ENCODE measurements around the gene DDX1.

DNA sequence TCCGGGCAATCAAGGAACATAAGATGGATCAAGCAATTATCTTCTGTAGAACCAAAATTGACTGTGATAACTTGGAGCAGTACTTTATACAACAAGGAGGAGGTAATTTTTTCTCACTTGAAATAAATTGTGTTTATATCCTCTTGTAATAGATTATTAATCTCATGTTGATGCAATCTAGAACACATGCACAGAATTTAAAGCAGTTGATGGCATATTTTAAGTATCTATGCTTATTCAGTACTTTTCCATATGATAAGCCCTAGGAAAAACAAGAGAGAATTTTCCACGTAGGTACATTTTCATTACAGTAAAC, 31.8 kb downstream of the DDX1 start:
- no peak for TF ChIP-seq POLR2AphosphoS5 (IDR thresholded peaks at IDR 0.05; ENCODE audit: insufficient read depth in 1 of 2, low read depth in 1 of 2)
- TF ChIP-seq POLR2A (IDR thresholded peaks at IDR 0.05), result no peak
